DOHH2 (cell line): Measurements from ENCODE around the gene THBS2.

Experiments
- CTCF ChIP-seq: fragments of 200-600 bp; sonication (generic); IDR thresholded peaks from one replicate; pipeline ENCODE4 v1.5.1; 2014; ENCODE audit warnings: antibody characterized with exemption, mild to moderate bottlenecking, low read depth, low read length; ENCODE audit not compliant: poor library complexity, severe bottlenecking
- EZH2phosphoT487 ChIP-seq: fragments of 200-600 bp; sonication (generic); IDR thresholded peaks from 2 replicates; pipeline ENCODE4 v1.6.1; 2017; ENCODE audit warnings: borderline replicate concordance, mild to moderate bottlenecking, antibody characterized with exemption, low read length, moderate library complexity, mixed read lengths

- no peak for TF ChIP-seq CTCF
- TF ChIP-seq EZH2phosphoT487, result no peak
Measured at GRCh38 chr6:169296170-169296569, 42.5 kb upstream of the THBS2 start.
